H1 (cell line): ENCODE results near the gene TPM1. TPM values are rescaled to one million over a fixed set of nuclear protein-coding genes. Genes with fewer than 3 reads are reported as not detected.

Experiments used
- CTCF ChIA-PET: fragments of 300-600 bp; sonication (Branson Sonifier 250); formaldehyde crosslinking; loops from one replicate; lab custom pipeline; 2021; ENCODE audit not compliant: partially characterized antibody; lab: Charles Lee
- POLR2A ChIA-PET: fragments of 300-600 bp; sonication (Branson Sonifier 250); formaldehyde crosslinking; loops from one replicate; lab custom pipeline; 2021; ENCODE audit warnings: inconsistent platforms; ENCODE audit not compliant: partially characterized antibody; lab: Charles Lee
- DNase-seq, 2 experiments: peaks; one replicate each; pipeline versions ENCODE4 v3.0.0 to v3.0.0-alpha.2; 2010 to 2022; ENCODE audit warnings: low spot score in 2 of 2, low read depth in 1 of 2, mixed read lengths in 1 of 2
- FAIRE-seq: peaks from 2 replicates; lab custom pipeline; 2011; peaks lifted over from hg19 to GRCh38; lab: Jason Lieb, UNC
- H2AFZ ChIP-seq: 2 replicates; pipeline ENCODE4 v1.8.1; 2012; ENCODE audit warnings: low read length, inconsistent platforms
- H2AK5ac ChIP-seq: 2 replicates; pipeline ENCODE4 v1.6.1; 2013; ENCODE audit warnings: low read depth, low read length
- H2BK120ac ChIP-seq: replicated peaks from 2 replicates; pipeline ENCODE3; 2013; ENCODE audit warnings: low read depth, low read length, inconsistent platforms
- H2BK12ac ChIP-seq: 2 replicates; pipeline ENCODE4 v1.6.1; 2013; ENCODE audit warnings: low read depth, low read length
- H2BK15ac ChIP-seq: 2 replicates; pipeline ENCODE4 v1.6.1; 2013; ENCODE audit warnings: low read length
- H2BK20ac ChIP-seq: 2 replicates; pipeline ENCODE4 v1.6.1; 2013; ENCODE audit warnings: low read length
- H2BK5ac ChIP-seq: 2 replicates; pipeline ENCODE4 v1.6.1; 2013; ENCODE audit warnings: low read depth, low read length
- H3K14ac ChIP-seq: 2 replicates; pipeline ENCODE4 v1.6.1; 2013; ENCODE audit warnings: inconsistent platforms; ENCODE audit not compliant: insufficient read length
- H3K18ac ChIP-seq: 2 replicates; pipeline ENCODE4 v1.6.1; 2013; ENCODE audit warnings: low read length; ENCODE audit errors: extremely low read depth
- H3K23ac ChIP-seq: 2 replicates; pipeline ENCODE4 v1.6.1; 2013; ENCODE audit warnings: inconsistent platforms; ENCODE audit not compliant: insufficient read length
- H3K23me2 ChIP-seq: 2 replicates; pipeline ENCODE4 v1.6.1; 2013; ENCODE audit warnings: low read depth, low read length
- H3K27ac ChIP-seq: 2 replicates; pipeline ENCODE4 v1.6.1; 2011; ENCODE audit warnings: low read depth, low read length, inconsistent platforms
- H3K27me3 ChIP-seq, 4 experiments: replicated peaks in 1 of 4; 1 replicate in 1 of 4; 2 replicates in 3 of 4; pipeline versions ENCODE4 v1.6.1 to v1.8.1; 2011 to 2013; ENCODE audit warnings: low read length in 3 of 4, mild to moderate bottlenecking in 3 of 4, inconsistent platforms in 2 of 4, mixed read lengths in 2 of 4, moderate library complexity in 1 of 4; ENCODE audit not compliant: control insufficient read depth in 3 of 4, insufficient read depth in 3 of 4; ENCODE audit errors: extremely low read depth in 1 of 4
- H3K36me3 ChIP-seq, 4 experiments: 2 replicates each; pipeline versions ENCODE4 v1.6.1 to v1.8.1; 2011 to 2013; ENCODE audit warnings: mild to moderate bottlenecking in 4 of 4, low read length in 3 of 4, moderate library complexity in 2 of 4, control low read depth in 1 of 4, inconsistent platforms in 1 of 4; ENCODE audit not compliant: insufficient read depth in 4 of 4, control insufficient read depth in 2 of 4
- H3K4ac ChIP-seq: replicated peaks from 2 replicates; pipeline ENCODE3; 2013; ENCODE audit warnings: low read length, low read depth, mixed read lengths, inconsistent platforms; ENCODE audit not compliant: insufficient read length
- H3K4me1 ChIP-seq, 4 experiments: replicated peaks in 1 of 4; 1 replicate in 1 of 4; 2 replicates in 3 of 4; pipeline versions ENCODE4 v1.6.1 to v1.8.1; 2011 to 2013; ENCODE audit warnings: low read length in 3 of 4, inconsistent platforms in 2 of 4, mixed read lengths in 1 of 4; ENCODE audit not compliant: insufficient read depth in 4 of 4, control insufficient read depth in 3 of 4
- H3K4me2 ChIP-seq, 2 experiments: 2 replicates each; pipeline versions ENCODE4 v1.6.1 to v1.8.1; 2011 to 2013; ENCODE audit warnings: low read depth in 2 of 2, low read length in 2 of 2, control low read depth in 1 of 2, inconsistent platforms in 1 of 2, mild to moderate bottlenecking in 1 of 2; ENCODE audit not compliant: insufficient read depth in 1 of 2
- H3K4me3 ChIP-seq, 4 experiments: fragments of 200-600, 300-600 bp in 1 of 4; sonication (generic), shearing (Covaris generic), sonication (Bioruptor Twin) in 1 of 4; 2 replicates each; pipeline versions ENCODE4 v1.5.1 to v1.8.1; 2011 to 2016; ENCODE audit warnings: low read length in 4 of 4, low read depth in 3 of 4, control low read depth in 2 of 4, inconsistent platforms in 2 of 4, mild to moderate bottlenecking in 2 of 4, mixed read lengths in 1 of 4, moderate library complexity in 1 of 4; ENCODE audit not compliant: insufficient read depth in 2 of 4; ENCODE audit errors: extremely low read depth in 1 of 4
- H3K56ac ChIP-seq: replicated peaks from 2 replicates; pipeline ENCODE3; 2013; ENCODE audit warnings: low read depth, mild to moderate bottlenecking, mixed read lengths, low read length, inconsistent platforms; ENCODE audit not compliant: insufficient read length
- H3K79me1 ChIP-seq: 2 replicates; pipeline ENCODE4 v1.6.1; 2013; ENCODE audit warnings: low read depth, low read length, control low read depth
- H3K79me2 ChIP-seq, 2 experiments: 2 replicates each; pipeline versions ENCODE4 v1.6.1 to v1.8.1; 2012 to 2013; ENCODE audit warnings: low read length in 2 of 2, mild to moderate bottlenecking in 2 of 2, inconsistent platforms in 1 of 2; ENCODE audit not compliant: insufficient read depth in 2 of 2, control insufficient read depth in 1 of 2
- H3K9ac ChIP-seq, 4 experiments: replicated peaks in 1 of 4; 1 replicate in 1 of 4; 2 replicates in 3 of 4; pipeline versions ENCODE4 v1.6.1 to v1.8.1; 2011 to 2013; ENCODE audit warnings: low read depth in 3 of 4, low read length in 3 of 4, control low read depth in 2 of 4, mild to moderate bottlenecking in 2 of 4, moderate library complexity in 2 of 4, inconsistent platforms in 1 of 4; ENCODE audit errors: extremely low read depth in 1 of 4
- H3K9me3 ChIP-seq, 2 experiments: 2 replicates each; pipeline versions ENCODE4 v1.6.1 to v1.8.1; 2012 to 2013; ENCODE audit warnings: mild to moderate bottlenecking in 2 of 2, moderate library complexity in 2 of 2, control low read depth in 1 of 2, inconsistent platforms in 1 of 2, low read depth in 1 of 2, low read length in 1 of 2, mixed read lengths in 1 of 2; ENCODE audit not compliant: insufficient read depth in 2 of 2
- H4K20me1 ChIP-seq, 2 experiments: replicated peaks in 1 of 2; 2 replicates each; pipeline versions ENCODE3 to v1.8.1; 2011 to 2013; ENCODE audit warnings: inconsistent platforms in 2 of 2, low read length in 2 of 2, mild to moderate bottlenecking in 1 of 2; ENCODE audit not compliant: insufficient read depth in 2 of 2, control insufficient read depth in 1 of 2
- H4K5ac ChIP-seq: 2 replicates; pipeline ENCODE4 v1.6.1; 2013; ENCODE audit warnings: low read length, low read depth, mixed read lengths, inconsistent platforms; ENCODE audit not compliant: insufficient read length
- H4K8ac ChIP-seq: 2 replicates; pipeline ENCODE4 v1.8.0; 2013; ENCODE audit warnings: mild to moderate bottlenecking, moderate library complexity, low read length, inconsistent platforms; ENCODE audit not compliant: insufficient read depth; ENCODE audit errors: extremely low read depth
- H4K91ac ChIP-seq: replicated peaks from 2 replicates; pipeline ENCODE3; 2013; ENCODE audit warnings: low read length, mixed read lengths, inconsistent platforms; ENCODE audit not compliant: insufficient read length
- EP300 ChIP-seq, 2 experiments: IDR thresholded peaks; 1 replicate in 1 of 2; 2 replicates in 1 of 2; pipeline ENCODE4 v1.6.1; 2011 to 2012; ENCODE audit warnings: low read depth in 2 of 2, low read length in 2 of 2, mild to moderate bottlenecking in 2 of 2, borderline replicate concordance in 1 of 2, inconsistent platforms in 1 of 2, moderate library complexity in 1 of 2
- POLR2AphosphoS5 ChIP-seq: IDR thresholded peaks from 2 replicates; pipeline ENCODE4 v1.6.1; 2011; ENCODE audit warnings: low read depth, low read length
- TEAD4 ChIP-seq: IDR thresholded peaks from 2 replicates; pipeline ENCODE4 v1.6.1; 2012; ENCODE audit warnings: low read depth, low read length, inconsistent platforms, mixed read lengths
- WGBS, 2 experiments: shearing (Covaris generic) in 1 of 2; methylation state at CpG; one replicate each; pipeline versions ENCODE4 v1.1.6 to v1.1.7; 2013 to 2015; ENCODE audit warnings: low lambda C conversion rate in 2 of 2, mixed read lengths in 2 of 2, inconsistent platforms in 1 of 2, low coverage in 1 of 2, missing lambda C conversion rate in 1 of 2; ENCODE audit not compliant: insufficient replicate concordance in 2 of 2, insufficient coverage in 1 of 2, insufficient read length in 1 of 2; ENCODE audit errors: extremely low coverage in 1 of 2, missing lambda C conversion rate in 1 of 2; 5-methylcytosine and 5-hydroxymethylcytosine counted together
- polyA plus RNA-seq, 7 experiments: library from polyadenylated mRNA; depleted of rRNA in 3 of 7; stranded (reverse) in 5 of 7; unstranded in 2 of 7; fragments of >200 nt in 5 of 7; fragments of 200-250 nt in 2 of 7; gene quantifications; 1 replicate in 5 of 7; 2 replicates in 1 of 7; 4 replicates in 1 of 7; pipeline versions ENCODE4 v1.2.1 to v1.2.3, GENCODE V29; 2011 to 2013; ENCODE audit warnings: missing spikeins in 2 of 7, mixed read lengths in 2 of 7
- total RNA-seq: library from RNA; stranded (reverse); fragmentation: NEBNext Ultra II Directional; extraction: Animal tissue kit (Norgen Biotek cat#: 25700); gene quantifications from 2 replicates; pipeline ENCODE4 v1.2.1, GENCODE V29; 2021

TPM1 gene
- total and polyA plus RNA-seq, 2 of the 8 experiments (the other 6 are each of a cell fraction or from before 2014, with no cell fraction given) = 258 to 579 TPM

- Histone ChIP-seq H3K4me2 (no peak overlapping the region), H4K91ac (no peak overlapping the region), H2AK5ac (no peak overlapping the region), H2BK12ac (no peak overlapping the region), H2BK15ac (no peak overlapping the region), H3K36me3 (peaks cover 68 to 97% (median 92%) of the 10 kb centered on the region in 4 experiments), H4K8ac (no peak overlapping the region), H3K9ac (no peak overlapping the region), H3K4me1 (peaks cover 0 to 4% (median 0%) of the 10 kb centered on the region in 4 experiments; a peak in 1 of 7 replicates), H2AFZ (no peak overlapping the region), H3K9me3 (no peaks in the 10 kb centered on the region), H3K4me3 (no peak overlapping the region), H3K79me1 (no peaks in the 10 kb centered on the region), H3K27me3 (no peaks in the 10 kb centered on the region), H3K27ac (no peak overlapping the region), H3K4ac (no peak overlapping the region), H2BK5ac (no peak overlapping the region; the same call in 1 of the 2 replicates), H4K20me1 (no peaks in the 10 kb centered on the region), H3K23me2 (no peaks in the 10 kb centered on the region), H2BK20ac (no peak overlapping the region), H3K56ac (no peak overlapping the region), H3K18ac (no peak overlapping the region), H3K14ac (no peak overlapping the region), H2BK120ac (no peak overlapping the region), H4K5ac (no peak overlapping the region), H3K79me2 (peaks cover 0 to 5% of the 10 kb centered on the region in 2 experiments; a peak in 2 of 4 replicates), H3K23ac (no peak overlapping the region)
- POLR2A ChIA-PET = interaction anchor here (18.6 to 30.9 kb wide), 3 partner anchors 7 to 27 kb away, joined by 325 to 635 read pairs (median 635); partner anchors contain the start of gene TPM1
- CTCF ChIA-PET = interaction anchor here (0.6 to 1.5 kb wide), 2 partner anchors 28 to 32 kb away, joined by 3 to 7 read pairs; no protein-coding TSS in a partner anchor
- 97% methylated on average over 10 of the region's 10 CpGs; no CpG with 5 or more reads in 1 of the 2 experiments for WGBS, 2 experiments
- TF ChIP-seq POLR2AphosphoS5 (peak; percentile 14; the same call in 1 of the 2 replicates), TEAD4 (no peak), EP300 (IDR thresholded peaks at IDR 0.05; ENCODE audit: borderline replicate concordance in 1 of 2, low read depth in 2 of 2, low read length in 2 of 2) (no peak)
- DNase-seq (no peak), FAIRE-seq (no peak)
Observed at GRCh38 chr15:63060699-63061098, 18.2 kb downstream of the TPM1 start.
